H1 (cell line): ENCODE data around the gene CENPM. TPM values are rescaled to one million over a fixed set of nuclear protein-coding genes. Genes with fewer than 3 reads are reported as not detected.

ENCODE experiments used
- CTCF ChIA-PET: fragments of 300-600 bp; sonication (Branson Sonifier 250); formaldehyde crosslinking; loops from one replicate; lab custom pipeline; 2021; ENCODE audit not compliant: partially characterized antibody; lab: Charles Lee
- POLR2A ChIA-PET: fragments of 300-600 bp; sonication (Branson Sonifier 250); formaldehyde crosslinking; loops from one replicate; lab custom pipeline; 2021; ENCODE audit warnings: inconsistent platforms; ENCODE audit not compliant: partially characterized antibody; lab: Charles Lee
- DNase-seq, 2 experiments: peaks; one replicate each; pipeline versions ENCODE4 v3.0.0 to v3.0.0-alpha.2; 2010 to 2022; ENCODE audit warnings: low spot score in 2 of 2, low read depth in 1 of 2, mixed read lengths in 1 of 2
- FAIRE-seq: peaks from 2 replicates; lab custom pipeline; 2011; peaks lifted over from hg19 to GRCh38; lab: Jason Lieb, UNC
- H2AFZ ChIP-seq: 2 replicates; pipeline ENCODE4 v1.8.1; 2012; ENCODE audit warnings: low read length, inconsistent platforms
- H2AK5ac ChIP-seq: 2 replicates; pipeline ENCODE4 v1.6.1; 2013; ENCODE audit warnings: low read depth, low read length
- H2BK120ac ChIP-seq: replicated peaks from 2 replicates; pipeline ENCODE3; 2013; ENCODE audit warnings: low read depth, low read length, inconsistent platforms
- H2BK12ac ChIP-seq: 2 replicates; pipeline ENCODE4 v1.6.1; 2013; ENCODE audit warnings: low read depth, low read length
- H2BK15ac ChIP-seq: 2 replicates; pipeline ENCODE4 v1.6.1; 2013; ENCODE audit warnings: low read length
- H2BK20ac ChIP-seq: 2 replicates; pipeline ENCODE4 v1.6.1; 2013; ENCODE audit warnings: low read length
- H2BK5ac ChIP-seq: 2 replicates; pipeline ENCODE4 v1.6.1; 2013; ENCODE audit warnings: low read depth, low read length
- H3K14ac ChIP-seq: 2 replicates; pipeline ENCODE4 v1.6.1; 2013; ENCODE audit warnings: inconsistent platforms; ENCODE audit not compliant: insufficient read length
- H3K18ac ChIP-seq: 2 replicates; pipeline ENCODE4 v1.6.1; 2013; ENCODE audit warnings: low read length; ENCODE audit errors: extremely low read depth
- H3K23ac ChIP-seq: 2 replicates; pipeline ENCODE4 v1.6.1; 2013; ENCODE audit warnings: inconsistent platforms; ENCODE audit not compliant: insufficient read length
- H3K23me2 ChIP-seq: 2 replicates; pipeline ENCODE4 v1.6.1; 2013; ENCODE audit warnings: low read depth, low read length
- H3K27ac ChIP-seq: 2 replicates; pipeline ENCODE4 v1.6.1; 2011; ENCODE audit warnings: low read depth, low read length, inconsistent platforms
- H3K27me3 ChIP-seq, 4 experiments: replicated peaks in 1 of 4; 1 replicate in 1 of 4; 2 replicates in 3 of 4; pipeline versions ENCODE4 v1.6.1 to v1.8.1; 2011 to 2013; ENCODE audit warnings: low read length in 3 of 4, mild to moderate bottlenecking in 3 of 4, inconsistent platforms in 2 of 4, mixed read lengths in 2 of 4, moderate library complexity in 1 of 4; ENCODE audit not compliant: control insufficient read depth in 3 of 4, insufficient read depth in 3 of 4; ENCODE audit errors: extremely low read depth in 1 of 4
- H3K36me3 ChIP-seq, 4 experiments: 2 replicates each; pipeline versions ENCODE4 v1.6.1 to v1.8.1; 2011 to 2013; ENCODE audit warnings: mild to moderate bottlenecking in 4 of 4, low read length in 3 of 4, moderate library complexity in 2 of 4, control low read depth in 1 of 4, inconsistent platforms in 1 of 4; ENCODE audit not compliant: insufficient read depth in 4 of 4, control insufficient read depth in 2 of 4
- H3K4ac ChIP-seq: replicated peaks from 2 replicates; pipeline ENCODE3; 2013; ENCODE audit warnings: low read length, low read depth, mixed read lengths, inconsistent platforms; ENCODE audit not compliant: insufficient read length
- H3K4me1 ChIP-seq, 4 experiments: replicated peaks in 1 of 4; 1 replicate in 1 of 4; 2 replicates in 3 of 4; pipeline versions ENCODE4 v1.6.1 to v1.8.1; 2011 to 2013; ENCODE audit warnings: low read length in 3 of 4, inconsistent platforms in 2 of 4, mixed read lengths in 1 of 4; ENCODE audit not compliant: insufficient read depth in 4 of 4, control insufficient read depth in 3 of 4
- H3K4me2 ChIP-seq, 2 experiments: 2 replicates each; pipeline versions ENCODE4 v1.6.1 to v1.8.1; 2011 to 2013; ENCODE audit warnings: low read depth in 2 of 2, low read length in 2 of 2, control low read depth in 1 of 2, inconsistent platforms in 1 of 2, mild to moderate bottlenecking in 1 of 2; ENCODE audit not compliant: insufficient read depth in 1 of 2
- H3K4me3 ChIP-seq, 4 experiments: fragments of 200-600, 300-600 bp in 1 of 4; sonication (generic), shearing (Covaris generic), sonication (Bioruptor Twin) in 1 of 4; 2 replicates each; pipeline versions ENCODE4 v1.5.1 to v1.8.1; 2011 to 2016; ENCODE audit warnings: low read length in 4 of 4, low read depth in 3 of 4, control low read depth in 2 of 4, inconsistent platforms in 2 of 4, mild to moderate bottlenecking in 2 of 4, mixed read lengths in 1 of 4, moderate library complexity in 1 of 4; ENCODE audit not compliant: insufficient read depth in 2 of 4; ENCODE audit errors: extremely low read depth in 1 of 4
- H3K56ac ChIP-seq: replicated peaks from 2 replicates; pipeline ENCODE3; 2013; ENCODE audit warnings: low read depth, mild to moderate bottlenecking, mixed read lengths, low read length, inconsistent platforms; ENCODE audit not compliant: insufficient read length
- H3K79me1 ChIP-seq: 2 replicates; pipeline ENCODE4 v1.6.1; 2013; ENCODE audit warnings: low read depth, low read length, control low read depth
- H3K79me2 ChIP-seq, 2 experiments: 2 replicates each; pipeline versions ENCODE4 v1.6.1 to v1.8.1; 2012 to 2013; ENCODE audit warnings: low read length in 2 of 2, mild to moderate bottlenecking in 2 of 2, inconsistent platforms in 1 of 2; ENCODE audit not compliant: insufficient read depth in 2 of 2, control insufficient read depth in 1 of 2
- H3K9ac ChIP-seq, 4 experiments: replicated peaks in 1 of 4; 1 replicate in 1 of 4; 2 replicates in 3 of 4; pipeline versions ENCODE4 v1.6.1 to v1.8.1; 2011 to 2013; ENCODE audit warnings: low read depth in 3 of 4, low read length in 3 of 4, control low read depth in 2 of 4, mild to moderate bottlenecking in 2 of 4, moderate library complexity in 2 of 4, inconsistent platforms in 1 of 4; ENCODE audit errors: extremely low read depth in 1 of 4
- H3K9me3 ChIP-seq, 2 experiments: 2 replicates each; pipeline versions ENCODE4 v1.6.1 to v1.8.1; 2012 to 2013; ENCODE audit warnings: mild to moderate bottlenecking in 2 of 2, moderate library complexity in 2 of 2, control low read depth in 1 of 2, inconsistent platforms in 1 of 2, low read depth in 1 of 2, low read length in 1 of 2, mixed read lengths in 1 of 2; ENCODE audit not compliant: insufficient read depth in 2 of 2
- H4K20me1 ChIP-seq, 2 experiments: replicated peaks in 1 of 2; 2 replicates each; pipeline versions ENCODE3 to v1.8.1; 2011 to 2013; ENCODE audit warnings: inconsistent platforms in 2 of 2, low read length in 2 of 2, mild to moderate bottlenecking in 1 of 2; ENCODE audit not compliant: insufficient read depth in 2 of 2, control insufficient read depth in 1 of 2
- H4K5ac ChIP-seq: 2 replicates; pipeline ENCODE4 v1.6.1; 2013; ENCODE audit warnings: low read length, low read depth, mixed read lengths, inconsistent platforms; ENCODE audit not compliant: insufficient read length
- H4K8ac ChIP-seq: 2 replicates; pipeline ENCODE4 v1.8.0; 2013; ENCODE audit warnings: mild to moderate bottlenecking, moderate library complexity, low read length, inconsistent platforms; ENCODE audit not compliant: insufficient read depth; ENCODE audit errors: extremely low read depth
- H4K91ac ChIP-seq: replicated peaks from 2 replicates; pipeline ENCODE3; 2013; ENCODE audit warnings: low read length, mixed read lengths, inconsistent platforms; ENCODE audit not compliant: insufficient read length
- ASH2L ChIP-seq: fragments of 200-600, 300-600 bp; sonication (generic); IDR thresholded peaks from one replicate; pipeline ENCODE4 v1.7.1; 2017; ENCODE audit warnings: low read length
- BRCA1 ChIP-seq: IDR thresholded peaks from 2 replicates; pipeline ENCODE4 v1.6.1; 2012; ENCODE audit warnings: low read depth, low read length, improper control_type of control experiment
- CHD2 ChIP-seq: IDR thresholded peaks from 2 replicates; pipeline ENCODE4 v1.6.1; 2012; ENCODE audit warnings: low read length, improper control_type of control experiment
- CTBP2 ChIP-seq: IDR thresholded peaks from 2 replicates; pipeline ENCODE4 v1.7.0; 2011; ENCODE audit warnings: borderline replicate concordance, mild to moderate bottlenecking, moderate library complexity, mixed read lengths, low read length; ENCODE audit not compliant: insufficient read depth, insufficient read length
- FOSL1 ChIP-seq: IDR thresholded peaks from 2 replicates; pipeline ENCODE4 v1.6.1; 2011; ENCODE audit warnings: mild to moderate bottlenecking, low read depth, low read length, moderate library complexity; ENCODE audit not compliant: insufficient read depth
- GABPA ChIP-seq: IDR thresholded peaks from 2 replicates; pipeline ENCODE4 v1.6.1; 2011; ENCODE audit warnings: mild to moderate bottlenecking, low read length, moderate library complexity, borderline replicate concordance; ENCODE audit not compliant: insufficient read depth
- GTF2F1 ChIP-seq: IDR thresholded peaks from 2 replicates; pipeline ENCODE4 v1.6.1; 2012; ENCODE audit warnings: low read depth, low read length, improper control_type of control experiment, borderline replicate concordance
- HDAC2 ChIP-seq, 2 experiments: fragments of 300-600 bp in 1 of 2; sonication (generic) in 1 of 2; IDR thresholded peaks; 2 replicates each; pipeline ENCODE4 v1.6.1; 2011 to 2012; ENCODE audit warnings: low read depth in 2 of 2, low read length in 2 of 2, mild to moderate bottlenecking in 2 of 2, moderate library complexity in 2 of 2, borderline replicate concordance in 1 of 2, inconsistent platforms in 1 of 2
- HDAC6 ChIP-seq: IDR thresholded peaks from one replicate; pipeline ENCODE4 v1.7.1; 2012; ENCODE audit warnings: low read depth, mild to moderate bottlenecking, inconsistent platforms, low read length, moderate library complexity
- KDM4A ChIP-seq: IDR thresholded peaks from one replicate; pipeline ENCODE4 v1.7.1; 2012; ENCODE audit warnings: low read depth, mild to moderate bottlenecking, moderate library complexity, low read length, inconsistent platforms; ENCODE audit not compliant: severe bottlenecking
- NRF1 ChIP-seq: IDR thresholded peaks from 2 replicates; pipeline ENCODE4 v1.6.1; 2011; ENCODE audit warnings: mild to moderate bottlenecking, low read depth, low read length, improper control_type of control experiment
- POLR2AphosphoS5 ChIP-seq: IDR thresholded peaks from 2 replicates; pipeline ENCODE4 v1.6.1; 2011; ENCODE audit warnings: low read depth, low read length
- SP2 ChIP-seq: IDR thresholded peaks from 2 replicates; pipeline ENCODE4 v1.6.1; 2012; ENCODE audit warnings: mild to moderate bottlenecking, low read length, inconsistent platforms
- YY1 ChIP-seq: IDR thresholded peaks from 2 replicates; pipeline ENCODE4 v1.6.1; 2011; ENCODE audit warnings: low read depth, mild to moderate bottlenecking, low read length
- WGBS, 2 experiments: shearing (Covaris generic) in 1 of 2; methylation state at CpG; one replicate each; pipeline versions ENCODE4 v1.1.6 to v1.1.7; 2013 to 2015; ENCODE audit warnings: low lambda C conversion rate in 2 of 2, mixed read lengths in 2 of 2, inconsistent platforms in 1 of 2, low coverage in 1 of 2, missing lambda C conversion rate in 1 of 2; ENCODE audit not compliant: insufficient replicate concordance in 2 of 2, insufficient coverage in 1 of 2, insufficient read length in 1 of 2; ENCODE audit errors: extremely low coverage in 1 of 2, missing lambda C conversion rate in 1 of 2; 5-methylcytosine and 5-hydroxymethylcytosine counted together
- polyA plus RNA-seq, 7 experiments: library from polyadenylated mRNA; depleted of rRNA in 3 of 7; stranded (reverse) in 5 of 7; unstranded in 2 of 7; fragments of >200 nt in 5 of 7; fragments of 200-250 nt in 2 of 7; gene quantifications; 1 replicate in 5 of 7; 2 replicates in 1 of 7; 4 replicates in 1 of 7; pipeline versions ENCODE4 v1.2.1 to v1.2.3, GENCODE V29; 2011 to 2013; ENCODE audit warnings: missing spikeins in 2 of 7, mixed read lengths in 2 of 7
- total RNA-seq: library from RNA; stranded (reverse); fragmentation: NEBNext Ultra II Directional; extraction: Animal tissue kit (Norgen Biotek cat#: 25700); gene quantifications from 2 replicates; pipeline ENCODE4 v1.2.1, GENCODE V29; 2021

Gene CENPM
- total and polyA plus RNA-seq, 2 of the 8 experiments (the other 6 are each of a cell fraction or from before 2014, with no cell fraction given), result 32.0 to 80.4 TPM

DNA sequence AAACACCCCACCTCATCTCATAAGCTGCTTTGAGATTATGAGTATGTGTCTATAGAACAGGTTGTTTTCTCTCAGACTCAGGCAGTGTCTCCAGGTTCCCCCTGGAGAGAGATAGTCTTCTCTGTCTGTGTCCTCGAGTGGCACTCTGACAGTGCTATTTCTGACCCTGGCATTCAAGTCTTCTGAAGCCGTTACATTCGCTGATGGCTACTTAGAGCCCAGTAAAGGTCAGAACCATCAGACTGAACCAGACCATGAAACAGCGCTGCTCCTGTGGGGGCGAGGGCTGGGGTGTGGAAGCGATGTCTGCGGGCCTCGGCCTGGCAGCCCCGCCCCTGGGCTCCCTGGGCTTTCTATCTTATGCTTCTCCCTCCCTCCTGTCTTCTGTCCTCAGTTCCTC lies 55.5 kb downstream of the CENPM start:
- no peak overlapping the region for H3K4me3 ChIP-seq
- no peak for DNase-seq
- H3K18ac ChIP-seq, result no peak overlapping the region
- no peak overlapping the region for H2AK5ac ChIP-seq
- no peaks in the 10 kb centered on the region; the same call in 1 of the 2 replicates for H3K79me1 ChIP-seq
- H2BK120ac ChIP-seq, result no peak overlapping the region
- no peak overlapping the region for H3K9ac ChIP-seq
- H2AFZ ChIP-seq, result no peak overlapping the region
- no peak overlapping the region for H3K4ac ChIP-seq
- no peak overlapping the region for H2BK5ac ChIP-seq
- no peaks in the 10 kb centered on the region for H3K4me1 ChIP-seq
- no peaks in the 10 kb centered on the region for H3K27me3 ChIP-seq
- no peaks in the 10 kb centered on the region for H3K79me2 ChIP-seq
- FAIRE-seq, result no peak
- no peaks in the 10 kb centered on the region for H3K9me3 ChIP-seq
- H4K20me1 ChIP-seq, result peaks cover 3 to 11% of the 10 kb centered on the region in 2 experiments
- no peak overlapping the region for H3K27ac ChIP-seq
- H2BK20ac ChIP-seq, result no peak overlapping the region
- no peak overlapping the region for H2BK15ac ChIP-seq
- no peak overlapping the region for H3K56ac ChIP-seq
- H4K5ac ChIP-seq, result no peak overlapping the region
- H2BK12ac ChIP-seq, result no peak overlapping the region
- POLR2A ChIA-PET, result interaction anchor here (1.5 kb wide), 1 partner anchor 9 kb away, joined by 3 read pairs; no protein-coding TSS in a partner anchor
- 92% methylated on average over 9 of the region's 9 CpGs; no CpG with 5 or more reads in 1 of the 2 experiments for WGBS, 2 experiments
- H3K36me3 ChIP-seq, result peaks cover 37 to 76% (median 54%) of the 10 kb centered on the region in 4 experiments
- no peak overlapping the region for H3K4me2 ChIP-seq
- CTCF ChIA-PET, result interaction anchor here (0.7 to 1.4 kb wide), 2 partner anchors 17 to 41 kb away, joined by 3 read pairs; no protein-coding TSS in a partner anchor
- H4K8ac ChIP-seq, result no peak overlapping the region
- H3K23ac ChIP-seq, result no peak overlapping the region
- no peak overlapping the region for H4K91ac ChIP-seq
- no peaks in the 10 kb centered on the region for H3K23me2 ChIP-seq
- H3K14ac ChIP-seq, result no peak overlapping the region
- no peak for TF ChIP-seq GABPA
- TF ChIP-seq BRCA1, result no peak
- TF ChIP-seq CHD2, result no peak
- no peak for TF ChIP-seq HDAC2 (IDR thresholded peaks at IDR 0.05; ENCODE audit: borderline replicate concordance in 1 of 2, low read depth in 2 of 2, low read length in 2 of 2)
- no peak for TF ChIP-seq FOSL1
- TF ChIP-seq SP2, result no peak
- no peak for TF ChIP-seq CTBP2
- no peak for TF ChIP-seq HDAC6
- TF ChIP-seq ASH2L, result no peak
- TF ChIP-seq GTF2F1, result no peak
- TF ChIP-seq POLR2AphosphoS5, result no peak
- no peak for TF ChIP-seq YY1
- no peak for TF ChIP-seq NRF1
- no peak for TF ChIP-seq KDM4A
